Stimulated activated effector memory CD8-positive, alpha-beta T cell treated with anti-CD3 and anti-CD28 coated beads, Interleukin-12 subunit alpha, Interleukin-12 subunit beta, amount 100 ng/mL, for 72 hours (primary cell): ENCODE measurements around the gene ARHGAP26.

ENCODE experiments used
- ATAC-seq: fragments of 150-1000 bp; cut with Tn5 transposase; 2 replicates; pipeline ENCODE4 v1.10.0; 2021
- DNase-seq, 2 donors: peaks; one replicate each; pipeline ENCODE4 v3.0.0; 2021 to 2022; ENCODE audit warnings: low spot score in 2 of 2
- H3K27ac Mint-ChIP-seq: one replicate; pipeline ENCODE4 v1.8.0; 2022; ENCODE audit warnings: mild to moderate bottlenecking, mixed read lengths
- H3K36me3 Mint-ChIP-seq: one replicate; pipeline ENCODE4 v1.8.0; 2022; ENCODE audit warnings: mild to moderate bottlenecking, mixed read lengths
- H3K4me1 Mint-ChIP-seq: one replicate; pipeline ENCODE4 v1.8.0; 2022; ENCODE audit warnings: mixed read lengths
- H3K4me3 Mint-ChIP-seq: one replicate; pipeline ENCODE4 v1.8.0; 2022; ENCODE audit warnings: mild to moderate bottlenecking, mixed read lengths
- H3K9me3 Mint-ChIP-seq: one replicate; pipeline ENCODE4 v1.8.0; 2022; ENCODE audit warnings: mixed read lengths

Gene ARHGAP26

GRCh38 chr5:142792865-142793232, 22.7 kb downstream of the ARHGAP26 start:
- H3K4me1 Mint-ChIP-seq = peaks cover 55% of the 10 kb centered on the region
- no peak overlapping the region for H3K4me3 Mint-ChIP-seq
- peak overlapping the region; percentile 6 for H3K27ac Mint-ChIP-seq
- peaks cover 5% of the 10 kb centered on the region for H3K36me3 Mint-ChIP-seq
- ATAC-seq = no peak
- DNase-seq = no peak
- no peaks in the 10 kb centered on the region for H3K9me3 Mint-ChIP-seq

- Mint-ChIP-seq H3K9me3 (no peaks in the 10 kb centered on the region), H3K4me3 (no peak overlapping the region), H3K27ac (peak overlapping the region; percentile 51), H3K4me1 (peaks cover 72% of the 10 kb centered on the region), H3K36me3 (peaks cover 5% of the 10 kb centered on the region)
- DNase-seq = no peak
- ATAC-seq = no peak
Measured at GRCh38 chr5:142794537-142794936, 24.4 kb downstream of the ARHGAP26 start.

DNA sequence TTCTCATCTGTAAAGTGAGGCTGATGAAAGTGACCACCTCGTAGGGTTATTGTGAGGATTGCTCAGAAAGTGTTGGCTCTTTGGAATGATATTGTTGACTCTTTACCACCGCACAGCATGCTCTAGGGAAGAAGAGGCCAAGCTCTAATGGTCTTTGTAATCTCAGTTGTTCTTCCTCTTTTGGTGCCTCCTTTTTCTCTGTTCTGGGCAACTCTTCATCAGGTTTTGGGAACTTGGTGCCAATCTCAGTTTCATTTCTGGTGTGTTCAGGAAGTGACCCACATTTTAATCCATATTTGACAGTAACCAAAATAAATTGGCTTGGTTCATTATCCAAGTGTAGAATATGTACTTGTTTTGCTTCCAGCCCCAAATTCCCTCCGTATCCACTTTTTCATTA, 25.1 kb downstream of the ARHGAP26 start:
- Mint-ChIP-seq H3K4me1 (peaks cover 78% of the 10 kb centered on the region), H3K27ac (peak overlapping the region; percentile 51), H3K9me3 (no peaks in the 10 kb centered on the region), H3K36me3 (peaks cover 6% of the 10 kb centered on the region), H3K4me3 (no peak overlapping the region)
- ATAC-seq (no peak), DNase-seq (no peak)

- no peak for ATAC-seq
- Mint-ChIP-seq H3K4me1 (peaks cover 85% of the 10 kb centered on the region), H3K9me3 (no peaks in the 10 kb centered on the region), H3K4me3 (no peak overlapping the region), H3K27ac (peak overlapping the region; percentile 78), H3K36me3 (peaks cover 10% of the 10 kb centered on the region)
- DNase-seq = no peak
Measured at GRCh38 chr5:142796492-142797109, 26.4 kb downstream of the ARHGAP26 start.

DNA sequence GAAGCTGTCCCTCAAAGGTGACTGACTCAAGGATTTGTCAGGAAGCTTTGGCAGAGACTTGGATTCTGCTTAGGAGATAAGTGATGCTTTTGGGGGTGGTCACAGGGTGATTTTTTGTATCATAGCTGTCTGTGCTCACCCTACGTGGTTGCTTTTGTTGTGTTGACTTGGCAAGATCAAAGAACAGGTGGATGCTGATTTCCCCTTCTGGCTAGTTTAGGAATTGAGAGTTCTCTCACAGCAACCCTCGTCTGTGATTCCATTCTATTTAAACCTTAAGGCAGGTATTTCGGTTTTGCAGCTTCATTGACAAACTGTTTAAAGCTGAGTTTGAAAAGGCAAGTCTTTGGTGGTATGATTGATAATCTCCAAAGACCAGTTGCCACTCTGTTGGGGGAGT, 27.2 kb downstream of the ARHGAP26 start:
- peak overlapping the region; percentile 71 for H3K4me3 Mint-ChIP-seq
- ATAC-seq (no peak), DNase-seq (no peak)
- H3K4me1 Mint-ChIP-seq = peaks cover 87% of the 10 kb centered on the region
- peak overlapping the region; percentile 78 for H3K27ac Mint-ChIP-seq
- H3K9me3 Mint-ChIP-seq = no peaks in the 10 kb centered on the region
- H3K36me3 Mint-ChIP-seq = peaks cover 7% of the 10 kb centered on the region

GRCh38 chr5:142798099-142798770, 28.1 kb downstream of the ARHGAP26 start:
- peak overlapping the region; percentile 78 for H3K27ac Mint-ChIP-seq
- no peaks in the 10 kb centered on the region for H3K9me3 Mint-ChIP-seq
- H3K4me3 Mint-ChIP-seq = peak overlapping the region; percentile 71
- peaks cover 79% of the 10 kb centered on the region for H3K4me1 Mint-ChIP-seq
- DNase-seq = peak in 1 of 2 donors; percentile 57
- H3K36me3 Mint-ChIP-seq = peaks cover 7% of the 10 kb centered on the region
- ATAC-seq = peak; percentile 29

GRCh38 chr5:142800776-142801494, 30.8 kb downstream of the ARHGAP26 start:
- Mint-ChIP-seq H3K4me3 (peak overlapping the region; percentile 71), H3K27ac (peak overlapping the region; percentile 91), H3K36me3 (peaks cover 7% of the 10 kb centered on the region), H3K4me1 (peaks cover 80% of the 10 kb centered on the region), H3K9me3 (no peaks in the 10 kb centered on the region)
- DNase-seq = peak in 1 of 2 donors; percentile 73
- peak; percentile 88 for ATAC-seq

DNA sequence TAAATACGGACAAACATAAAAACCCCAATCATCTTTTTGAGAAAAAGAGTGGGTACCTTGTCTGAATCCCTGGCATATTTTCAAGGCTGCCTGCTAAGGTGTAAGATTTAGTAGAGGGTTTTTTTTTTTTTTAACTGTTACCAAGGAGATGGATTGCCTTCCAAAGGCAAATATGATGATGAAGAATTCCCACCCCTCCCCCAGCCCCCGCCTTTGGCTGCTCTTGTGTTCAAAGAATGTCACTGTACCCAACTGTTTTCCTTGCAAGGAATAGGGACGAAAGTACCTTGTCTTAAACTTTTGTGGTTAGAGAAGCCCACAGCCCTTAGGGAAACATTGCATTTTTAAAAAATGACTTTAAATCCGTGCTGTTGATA, 31.3 kb downstream of the ARHGAP26 start:
- Mint-ChIP-seq H3K36me3 (peaks cover 7% of the 10 kb centered on the region), H3K27ac (peak overlapping the region; percentile 91), H3K4me3 (peak overlapping the region; percentile 71), H3K4me1 (peaks cover 76% of the 10 kb centered on the region), H3K9me3 (no peaks in the 10 kb centered on the region)
- DNase-seq (no peak), ATAC-seq (no peak)

- no peak for DNase-seq
- ATAC-seq = no peak
- H3K36me3 Mint-ChIP-seq = peaks cover 7% of the 10 kb centered on the region
- H3K9me3 Mint-ChIP-seq = no peaks in the 10 kb centered on the region
- H3K27ac Mint-ChIP-seq = peak overlapping the region; percentile 91
- H3K4me3 Mint-ChIP-seq = no peak overlapping the region
- peaks cover 57% of the 10 kb centered on the region for H3K4me1 Mint-ChIP-seq
Measured at GRCh38 chr5:142803428-142804125, 33.4 kb downstream of the ARHGAP26 start.

- Mint-ChIP-seq H3K4me1 (peaks cover 57% of the 10 kb centered on the region), H3K27ac (no peak overlapping the region), H3K9me3 (no peaks in the 10 kb centered on the region), H3K36me3 (peaks cover 5% of the 10 kb centered on the region), H3K4me3 (no peak overlapping the region)
- ATAC-seq = no peak
- DNase-seq = no peak
Measured at GRCh38 chr5:142805339-142805738, 35.2 kb downstream of the ARHGAP26 start.

GRCh38 chr5:142806841-142807267, 36.7 kb downstream of the ARHGAP26 start:
- no peaks in the 10 kb centered on the region for H3K9me3 Mint-ChIP-seq
- peaks cover 45% of the 10 kb centered on the region for H3K4me1 Mint-ChIP-seq
- no peak overlapping the region for H3K4me3 Mint-ChIP-seq
- H3K36me3 Mint-ChIP-seq = no peaks in the 10 kb centered on the region
- H3K27ac Mint-ChIP-seq = no peak overlapping the region
- ATAC-seq (no peak), DNase-seq (no peak)

DNA sequence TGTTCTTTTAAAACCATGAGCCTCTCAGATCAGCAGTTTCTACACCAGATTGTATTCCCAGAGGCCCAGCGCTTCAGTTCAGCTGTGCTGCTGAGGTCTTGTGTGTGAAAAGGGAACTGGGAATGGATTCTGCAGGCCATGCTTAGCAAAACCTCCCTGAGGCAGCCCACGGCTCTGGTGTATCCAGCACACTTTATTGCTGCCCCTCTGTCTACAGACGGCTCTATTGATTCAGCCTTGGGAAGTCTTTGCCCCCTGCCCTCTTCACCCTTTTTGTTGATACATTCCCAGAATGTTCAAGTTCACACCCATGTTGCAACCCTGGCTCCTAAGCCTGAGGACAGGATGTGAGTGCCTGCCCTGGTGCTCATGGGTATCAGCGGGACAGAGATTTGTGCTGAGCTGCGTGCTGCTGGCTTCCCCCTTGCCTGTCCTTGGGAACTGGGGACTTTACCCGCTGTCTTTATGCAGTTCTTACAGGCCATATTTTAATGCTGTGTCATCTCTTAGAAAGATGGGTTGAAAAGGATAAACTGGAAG, 37.3 kb downstream of the ARHGAP26 start:
- Mint-ChIP-seq H3K4me1 (peaks cover 43% of the 10 kb centered on the region), H3K27ac (no peak overlapping the region), H3K36me3 (no peaks in the 10 kb centered on the region), H3K9me3 (no peaks in the 10 kb centered on the region), H3K4me3 (no peak overlapping the region)
- ATAC-seq (no peak), DNase-seq (no peak)

DNA sequence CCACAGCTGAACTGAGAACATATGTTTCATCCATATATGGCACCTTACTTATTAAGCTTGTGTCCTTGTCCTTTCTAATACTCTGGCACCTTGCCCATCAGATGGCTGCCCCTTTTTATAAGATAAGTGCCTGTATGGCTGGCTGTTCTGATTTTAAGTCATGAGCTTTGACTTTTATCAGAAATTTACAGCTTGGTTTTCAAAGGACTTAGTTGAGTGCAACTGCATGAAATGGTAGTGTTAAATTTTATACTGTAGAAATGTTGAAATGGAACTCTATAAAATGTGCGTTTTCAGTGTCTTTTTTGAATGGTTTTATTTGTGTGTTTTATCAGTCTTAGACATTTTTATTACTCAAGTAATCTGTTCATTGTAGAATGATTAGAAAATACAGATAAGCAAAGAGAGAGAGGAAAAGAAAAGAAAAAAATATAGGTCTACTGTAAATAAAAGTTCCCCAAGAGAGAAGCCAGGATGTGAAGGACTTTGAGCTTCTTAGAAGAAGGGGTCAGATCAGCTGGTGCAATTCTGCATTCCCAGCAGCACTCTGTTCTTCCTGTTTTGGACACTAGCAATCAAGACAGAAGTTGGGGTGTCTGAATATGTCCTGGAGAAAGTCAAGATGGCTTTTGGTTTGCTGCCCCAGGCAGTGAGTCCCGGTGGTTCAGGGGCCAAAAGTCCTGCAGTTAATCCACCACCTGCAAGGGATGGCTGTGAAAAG, 38.9 kb downstream of the ARHGAP26 start:
- no peaks in the 10 kb centered on the region for H3K9me3 Mint-ChIP-seq
- ATAC-seq = no peak
- H3K36me3 Mint-ChIP-seq = no peaks in the 10 kb centered on the region
- DNase-seq = no peak
- H3K27ac Mint-ChIP-seq = no peak overlapping the region
- no peak overlapping the region for H3K4me3 Mint-ChIP-seq
- H3K4me1 Mint-ChIP-seq = peaks cover 45% of the 10 kb centered on the region

- no peaks in the 10 kb centered on the region for H3K36me3 Mint-ChIP-seq
- H3K9me3 Mint-ChIP-seq = no peaks in the 10 kb centered on the region
- DNase-seq = no peak
- ATAC-seq = no peak
- H3K4me1 Mint-ChIP-seq = peaks cover 44% of the 10 kb centered on the region
- H3K4me3 Mint-ChIP-seq = no peak overlapping the region
- H3K27ac Mint-ChIP-seq = no peak overlapping the region
Measured at GRCh38 chr5:142810081-142810480, 39.9 kb downstream of the ARHGAP26 start.
